ENCODE results near the gene SSU72. TPM values are rescaled to one million over a fixed set of nuclear protein-coding genes. Genes with fewer than 3 reads are reported as not detected.

The SSU72 gene
- total RNA-seq, 4 donors from 2014 or later, result 98.4 to 125 (median 124) TPM

DNA sequence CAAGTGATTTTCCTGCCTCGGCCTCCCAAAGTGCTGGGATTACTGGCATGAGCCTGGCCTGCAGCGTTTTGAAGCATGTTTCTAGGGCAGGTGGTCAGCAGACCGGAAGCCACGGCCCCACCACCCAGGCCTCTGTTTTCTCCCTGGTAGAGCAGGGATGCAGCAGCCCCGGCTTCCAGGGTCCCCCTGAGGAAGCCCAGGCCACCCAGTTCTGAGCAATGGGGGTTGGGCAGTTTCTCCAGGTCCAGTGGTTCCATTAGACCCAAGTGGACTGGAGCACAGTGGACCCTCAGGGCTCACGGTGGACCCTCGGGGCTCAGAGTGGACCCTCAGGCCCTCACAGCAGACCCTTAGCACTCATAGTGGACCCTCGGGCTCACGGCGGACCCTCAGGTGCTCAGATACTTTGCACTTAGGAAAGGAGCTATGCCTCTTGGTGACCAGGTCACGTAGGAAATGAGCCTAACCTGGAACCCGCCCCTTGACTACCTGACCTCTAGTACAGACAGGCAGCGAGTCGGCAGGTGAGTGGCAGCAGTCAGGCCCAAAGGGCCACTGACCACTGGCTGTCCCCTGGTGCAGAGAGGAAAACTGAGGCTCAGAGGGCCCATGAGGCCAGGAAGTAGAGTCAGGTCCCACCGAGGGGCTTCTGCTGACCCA lies 29.8 kb upstream of the SSU72 start:
- H3K36me3 ChIP-seq, result no peaks in the 10 kb centered on the region
- TF ChIP-seq CTCF (IDR thresholded peaks at IDR 0.05) (no peak), POLR2A (IDR thresholded peaks at IDR 0.05) (no peak)
- H3K9me3 ChIP-seq, result no peaks in the 10 kb centered on the region
- peaks cover 0 to 46% (median 2%) of the 10 kb centered on the region in 4 donors for H3K27me3 ChIP-seq
- H3K4me3 ChIP-seq, result no peak overlapping the region
- intact Hi-C loops (cut with DNase I), result no loop called here
- no peak for DNase-seq
- peaks cover 6 to 14% (median 11%) of the 10 kb centered on the region in 3 donors for H3K4me1 ChIP-seq
- WGBS, 2 donors, result 81% methylated on average over 3 of the region's 15 CpGs; no CpG with 5 or more reads in 1 of the 2 donors
- no peak overlapping the region for H3K27ac ChIP-seq

GRCh38 chr1:1603671-1604373 lies 29.2 kb upstream of the SSU72 start:
- Histone ChIP-seq H3K9me3 (no peaks in the 10 kb centered on the region), H3K36me3 (no peaks in the 10 kb centered on the region), H3K27me3 (peaks cover 0 to 53% (median 2%) of the 10 kb centered on the region in 4 donors), H3K27ac (no peak overlapping the region), H3K4me1 (peaks cover 11 to 20% (median 18%) of the 10 kb centered on the region in 3 donors), H3K4me3 (no peak overlapping the region)
- no peak for DNase-seq
- TF ChIP-seq POLR2A (IDR thresholded peaks at IDR 0.05), result no peak
- 51 to 69% methylated on average over 4 to 6 of the region's 13 CpGs for WGBS, 2 donors
- intact Hi-C loops (cut with DNase I), result no loop called here

DNA sequence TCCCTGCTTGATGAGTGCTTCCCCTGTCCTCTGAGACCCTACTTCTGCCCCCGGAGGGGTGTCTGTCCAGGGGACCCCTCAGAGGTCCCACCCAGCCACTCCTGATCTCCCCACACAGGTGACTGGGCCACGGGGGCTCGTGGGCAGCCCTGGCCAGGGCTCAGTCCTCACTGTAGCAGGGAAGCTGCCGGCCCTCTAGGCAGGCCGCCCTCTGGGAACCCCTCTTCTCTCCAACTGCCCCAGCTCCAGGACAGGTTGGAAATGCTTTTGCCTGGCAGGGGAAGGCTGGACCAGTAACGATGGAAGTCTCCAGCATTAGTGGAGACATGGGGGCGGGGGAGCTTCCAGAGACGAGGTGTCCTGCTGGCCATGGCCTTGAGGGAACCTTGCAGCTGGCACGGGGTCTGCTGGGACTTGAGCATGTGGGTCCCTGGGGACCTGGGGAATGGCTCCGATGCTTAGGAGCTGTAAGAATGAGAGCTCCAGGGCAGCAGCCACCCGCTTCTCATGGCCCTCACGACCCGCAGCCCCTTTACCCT lies 28.4 kb upstream of the SSU72 start:
- WGBS, 2 donors, result 58 to 93% methylated on average over 3 of the region's 13 CpGs
- peaks cover 0 to 61% (median 2%) of the 10 kb centered on the region in 4 donors for H3K27me3 ChIP-seq
- H3K27ac ChIP-seq, result no peak overlapping the region
- H3K4me1 ChIP-seq, result peaks cover 12 to 26% (median 21%) of the 10 kb centered on the region in 3 donors
- intact Hi-C loops (cut with DNase I), result no loop called here
- no peak for DNase-seq
- no peak overlapping the region for H3K4me3 ChIP-seq
- H3K9me3 ChIP-seq, result no peaks in the 10 kb centered on the region
- H3K36me3 ChIP-seq, result no peaks in the 10 kb centered on the region
- TF ChIP-seq CTCF (IDR thresholded peaks at IDR 0.05), result no peak
- TF ChIP-seq POLR2A (IDR thresholded peaks at IDR 0.05), result no peak

DNA sequence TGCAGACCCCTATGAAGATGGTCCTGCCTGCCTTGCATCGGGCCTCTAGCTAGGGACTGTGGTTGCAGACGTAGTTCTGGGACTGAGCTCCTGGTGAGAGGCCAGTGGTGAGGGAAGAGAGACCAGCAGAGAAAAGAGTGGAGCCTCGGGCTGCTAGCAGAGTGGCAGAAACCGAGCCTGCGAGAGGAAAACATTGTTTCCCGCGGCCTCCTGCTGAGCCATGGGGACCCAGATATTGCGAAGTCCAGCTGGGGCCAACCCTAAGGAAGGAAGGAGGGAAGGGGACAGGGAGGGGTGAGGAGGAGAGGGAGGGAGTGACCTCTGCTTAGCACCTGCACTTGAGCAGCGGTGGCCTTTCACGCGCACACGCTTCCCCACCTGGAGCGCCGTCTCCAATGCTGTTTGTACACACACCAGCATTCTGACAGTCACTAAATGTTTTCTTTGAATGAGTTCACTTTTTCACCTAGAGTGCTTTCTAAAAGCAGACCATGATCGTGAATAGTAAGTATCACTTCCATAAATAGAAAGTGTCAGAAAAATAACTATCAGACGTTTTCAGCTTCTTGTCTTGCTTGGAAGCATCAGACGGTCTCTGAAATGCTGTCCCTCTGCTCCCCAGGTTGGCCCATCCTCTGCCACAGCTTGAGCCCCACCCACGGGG lies 27.8 kb upstream of the SSU72 start:
- intact Hi-C loops (cut with DNase I), result no loop called here
- TF ChIP-seq POLR2A (IDR thresholded peaks at IDR 0.05) (no peak), CTCF (IDR thresholded peaks at IDR 0.05) (no peak)
- Histone ChIP-seq H3K4me3 (no peak overlapping the region), H3K27ac (no peak overlapping the region), H3K27me3 (peaks cover 0 to 67% (median 2%) of the 10 kb centered on the region in 4 donors), H3K9me3 (no peaks in the 10 kb centered on the region), H3K4me1 (peaks cover 15 to 32% (median 27%) of the 10 kb centered on the region in 3 donors), H3K36me3 (no peaks in the 10 kb centered on the region)
- 58 to 62% methylated on average over 11 to 13 of the region's 18 CpGs for WGBS, 2 donors
- DNase-seq, result no peak

- no peak for TF ChIP-seq CTCF (IDR thresholded peaks at IDR 0.05)
- no peak for TF ChIP-seq POLR2A (IDR thresholded peaks at IDR 0.05)
- 81% methylated on average over 3 of the region's 15 CpGs; no CpG with 5 or more reads in 1 of the 2 donors for WGBS, 2 donors
- no peaks in the 10 kb centered on the region for H3K9me3 ChIP-seq
- H3K4me3 ChIP-seq, result no peak overlapping the region
- no peaks in the 10 kb centered on the region for H3K36me3 ChIP-seq
- H3K27me3 ChIP-seq, result peaks cover 0 to 74% (median 2%) of the 10 kb centered on the region in 4 donors
- peaks cover 16 to 38% (median 29%) of the 10 kb centered on the region in 3 donors for H3K4me1 ChIP-seq
- H3K27ac ChIP-seq, result no peak overlapping the region
- no peak for DNase-seq
- intact Hi-C loops (cut with DNase I), result no loop called here
Observed at GRCh38 chr1:1601564-1602303, 27.1 kb upstream of the SSU72 start.

Measured in esophagus squamous epithelium (tissue), 5 donors.